Activated CD4-positive, CD25-positive, alpha-beta regulatory T cell (primary cell): ENCODE measurements around the gene SEL1L.
"Not testable (repeated sequence)": the region's sequence is repeated elsewhere in the genome, so short reads cannot be mapped to it uniquely, and the experiment has no call there.

Experiments used
- DNase-seq, 4 experiments: peaks; one replicate each; lab custom pipeline; 2025; lab: John Stamatoyannopoulos, UW

SEL1L gene

GRCh38 chr14:81533536-81534343 lies at the start of gene SEL1L:
SEL1L (minus strand) TSS chr14:81533853; CDS start chr14:81533744, 109 bp downstream.
- DNase-seq, result peak; percentile 98 to 99 (median 99)

- DNase-seq, result no peak
Measured at GRCh38 chr14:81582420-81582819, 48.8 kb upstream of the SEL1L start.

- no peak for DNase-seq
Measured at GRCh38 chr14:81579115-81579514, 45.5 kb upstream of the SEL1L start.

GRCh38 chr14:81571437-81571836 lies 37.8 kb upstream of the SEL1L start:
- DNase-seq, result no peak

- DNase-seq, result no peak
Measured at GRCh38 chr14:81567302-81567701, 33.6 kb upstream of the SEL1L start.

GRCh38 chr14:81565441-81566290 lies 32.0 kb upstream of the SEL1L start:
- DNase-seq, result no peak

GRCh38 chr14:81562818-81563217 lies 29.2 kb upstream of the SEL1L start:
- DNase-seq, result no peak

- DNase-seq, result no peak
Measured at GRCh38 chr14:81561084-81561775, 27.6 kb upstream of the SEL1L start.

GRCh38 chr14:81559385-81559784 lies 25.7 kb upstream of the SEL1L start:
- DNase-seq, result no peak

- DNase-seq, result no peak
Measured at GRCh38 chr14:81557146-81557545, 23.5 kb upstream of the SEL1L start.

- DNase-seq, result no peak
Measured at GRCh38 chr14:81555684-81556083, 22.0 kb upstream of the SEL1L start.

- no peak for DNase-seq
Measured at GRCh38 chr14:81555051-81555450, 21.4 kb upstream of the SEL1L start.

GRCh38 chr14:81551471-81551870 lies 17.8 kb upstream of the SEL1L start:
- no peak for DNase-seq

GRCh38 chr14:81550001-81550637 lies 16.5 kb upstream of the SEL1L start:
- no peak for DNase-seq

GRCh38 chr14:81541206-81541605 lies 7.6 kb upstream of the SEL1L start:
- not testable (repeated sequence) for DNase-seq

- no peak for DNase-seq
Measured at GRCh38 chr14:81537193-81537592, 3.5 kb upstream of the SEL1L start.

- DNase-seq, result no peak
Measured at GRCh38 chr14:81536241-81536771, 2.7 kb upstream of the SEL1L start.

GRCh38 chr14:81535396-81536164 lies 1.9 kb upstream of the SEL1L start:
- no peak for DNase-seq

- no peak for DNase-seq
Measured at GRCh38 chr14:81534510-81535074, 939 bp upstream of the SEL1L start.

- DNase-seq, result no peak
Measured at GRCh38 chr14:81533212-81533535, 479 bp downstream of the SEL1L start.

GRCh38 chr14:81529391-81529790 lies 4.3 kb downstream of the SEL1L start:
- DNase-seq, result no peak
